ENCODE data around the gene CCDC78.

Gene CCDC78

GRCh38 chr16:678858-679813 lies 47.1 kb downstream of the CCDC78 start:
- DNase-seq (ENCODE audit: low read depth in 2 of 2): peak; percentile 36 to 59
- TF ChIP-seq CTCF (IDR thresholded peaks at IDR 0.05; ENCODE audit: low read depth, low read length): no peak
- H3K4me3 ChIP-seq (replicated peaks in 1 of 2; ENCODE audit: low read depth in 2 of 2, low read length in 2 of 2): peak overlapping the region; percentile 50 to 52

- TF ChIP-seq CTCF (IDR thresholded peaks at IDR 0.05; ENCODE audit: low read depth, low read length): no peak
- no peak for DNase-seq (ENCODE audit: low read depth in 2 of 2)
- no peak overlapping the region for H3K4me3 ChIP-seq (replicated peaks in 1 of 2; ENCODE audit: low read depth in 2 of 2, low read length in 2 of 2)
Observed at GRCh38 chr16:678209-678857, 47.9 kb downstream of the CCDC78 start.

- no peak for DNase-seq (ENCODE audit: low read depth in 2 of 2)
- no peak for TF ChIP-seq CTCF (IDR thresholded peaks at IDR 0.05; ENCODE audit: low read depth, low read length)
- H3K4me3 ChIP-seq (replicated peaks in 1 of 2; ENCODE audit: low read depth in 2 of 2, low read length in 2 of 2): no peak overlapping the region
Observed at GRCh38 chr16:677316-678190, 48.7 kb downstream of the CCDC78 start.

- no peak overlapping the region for H3K4me3 ChIP-seq (replicated peaks in 1 of 2; ENCODE audit: low read depth in 2 of 2, low read length in 2 of 2)
- no peak for DNase-seq (ENCODE audit: low read depth in 2 of 2)
- TF ChIP-seq CTCF (IDR thresholded peaks at IDR 0.05; ENCODE audit: low read depth, low read length): no peak
Observed at GRCh38 chr16:676913-677312, 49.3 kb downstream of the CCDC78 start.

GRCh38 chr16:676565-676902 lies 49.7 kb downstream of the CCDC78 start:
- TF ChIP-seq CTCF (IDR thresholded peaks at IDR 0.05; ENCODE audit: low read depth, low read length): no peak
- DNase-seq (ENCODE audit: low read depth in 2 of 2): no peak
- no peak overlapping the region for H3K4me3 ChIP-seq (replicated peaks in 1 of 2; ENCODE audit: low read depth in 2 of 2, low read length in 2 of 2)

GRCh38 chr16:675884-676564 lies 50.2 kb downstream of the CCDC78 start:
- DNase-seq (ENCODE audit: low read depth in 2 of 2): no peak
- peak overlapping the region; percentile 34 to 35 for H3K4me3 ChIP-seq (replicated peaks in 1 of 2; ENCODE audit: low read depth in 2 of 2, low read length in 2 of 2)
- no peak for TF ChIP-seq CTCF (IDR thresholded peaks at IDR 0.05; ENCODE audit: low read depth, low read length)
